ENCODE measurements around the gene RRP1.

DNA sequence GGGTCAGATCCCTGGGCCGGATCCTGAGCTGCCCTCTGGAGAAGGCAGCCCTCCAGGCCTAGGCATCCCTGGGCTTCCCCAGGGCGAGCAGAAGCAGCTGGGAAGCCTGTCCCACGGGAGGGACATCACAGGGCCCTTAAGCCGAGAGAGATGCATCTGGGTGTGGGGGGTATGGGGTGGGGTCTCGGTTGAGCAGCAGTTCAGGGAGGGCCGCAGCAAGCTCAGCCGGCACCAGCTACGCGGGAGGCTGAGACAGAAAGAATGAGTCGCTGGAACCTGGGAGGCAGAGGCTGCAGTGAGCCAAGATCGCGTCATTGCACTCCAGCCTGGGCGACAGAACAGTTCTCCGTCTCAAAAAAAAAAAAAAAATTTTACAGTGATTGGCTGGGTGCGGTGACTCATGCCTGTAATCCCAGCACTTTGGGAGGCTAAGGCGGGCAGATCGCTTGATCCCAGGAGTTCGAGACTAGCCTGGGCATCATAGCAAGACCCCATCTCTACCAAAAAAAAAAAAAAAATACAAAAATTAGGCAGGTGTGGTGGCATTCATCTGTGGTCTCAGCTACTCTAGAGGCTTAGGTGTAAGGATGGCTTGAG lies 37.7 kb downstream of the RRP1 start:
- TF ChIP-seq POLR2A (IDR thresholded peaks at IDR 0.05; ENCODE audit: low read depth, low read length) = no peak
- TF ChIP-seq TAF1 (IDR thresholded peaks at IDR 0.05; ENCODE audit: low read depth, low read length) = no peak
- no peak for TF ChIP-seq POLR2AphosphoS5 (IDR thresholded peaks at IDR 0.05; ENCODE audit: low read depth, low read length)
- TF ChIP-seq SPI1 (IDR thresholded peaks at IDR 0.05; ENCODE audit: low read depth, low read length) = no peak
